ENCODE measurements around the gene ZNF107.

DNA sequence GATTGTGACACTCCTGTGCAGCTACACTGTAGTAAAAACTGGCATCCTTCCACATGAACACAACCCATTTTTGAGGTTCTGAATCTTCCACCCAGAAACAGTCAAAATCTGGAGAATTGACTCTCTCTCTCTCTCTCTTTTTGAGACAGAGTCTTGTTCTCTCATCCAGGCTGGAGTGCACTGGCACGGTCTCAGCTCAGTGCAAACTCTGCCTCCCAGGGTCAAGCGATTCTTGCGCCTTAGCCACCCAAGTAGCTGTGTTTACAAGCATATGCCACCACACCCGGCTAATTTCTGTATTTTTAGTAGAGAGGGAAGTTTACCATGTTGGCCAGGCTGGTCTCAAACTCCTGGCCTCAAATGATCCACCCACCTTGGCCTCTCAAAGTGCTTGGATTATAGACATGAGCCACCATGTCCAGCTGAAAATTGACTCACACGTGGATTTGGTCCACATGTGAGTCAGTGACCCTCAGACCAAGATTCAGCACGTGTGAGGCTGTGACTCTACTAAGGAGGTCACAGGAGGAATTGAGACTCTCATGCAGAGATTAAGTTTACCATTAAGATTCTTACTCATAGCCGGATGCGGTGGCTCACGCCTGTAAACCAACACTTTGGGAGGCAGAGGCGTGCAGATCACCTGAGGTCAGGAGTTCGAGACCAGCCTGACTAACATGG, 12.1 kb upstream of the ZNF107 start:
- TF ChIP-seq CTBP1 (IDR thresholded peaks at IDR 0.05; ENCODE audit: borderline replicate concordance), result no peak
- no peak for TF ChIP-seq ARNT (IDR thresholded peaks at IDR 0.05)
- TF ChIP-seq BHLHE40 (IDR thresholded peaks at IDR 0.05; ENCODE audit: borderline replicate concordance), result no peak
- TF ChIP-seq FOXM1 (IDR thresholded peaks at IDR 0.05; ENCODE audit: borderline replicate concordance), result no peak
- TF ChIP-seq FOXK2 (IDR thresholded peaks at IDR 0.05), result no peak
- no peak for TF ChIP-seq L3MBTL2 (conservative IDR thresholded peaks at IDR 0.05)
- no peak for TF ChIP-seq HDGF (IDR thresholded peaks at IDR 0.05; ENCODE audit: borderline replicate concordance)
- no peak for TF ChIP-seq ZNF384 (IDR thresholded peaks at IDR 0.05)
- no peak for TF ChIP-seq SP1 (IDR thresholded peaks at IDR 0.05)
- TF ChIP-seq, protein P1, sequence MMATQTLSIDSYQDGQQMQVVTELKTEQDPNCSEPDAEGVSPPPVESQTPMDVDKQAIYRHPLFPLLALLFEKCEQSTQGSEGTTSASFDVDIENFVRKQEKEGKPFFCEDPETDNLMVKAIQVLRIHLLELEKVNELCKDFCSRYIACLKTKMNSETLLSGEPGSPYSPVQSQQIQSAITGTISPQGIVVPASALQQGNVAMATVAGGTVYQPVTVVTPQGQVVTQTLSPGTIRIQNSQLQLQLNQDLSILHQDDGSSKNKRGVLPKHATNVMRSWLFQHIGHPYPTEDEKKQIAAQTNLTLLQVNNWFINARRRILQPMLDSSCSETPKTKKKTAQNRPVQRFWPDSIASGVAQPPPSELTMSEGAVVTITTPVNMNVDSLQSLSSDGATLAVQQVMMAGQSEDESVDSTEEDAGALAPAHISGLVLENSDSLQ (IDR thresholded peaks at IDR 0.05), result no peak
- TF ChIP-seq FOXA1 (IDR thresholded peaks at IDR 0.05), result no peak
